Keratinocyte (primary cell): ENCODE results near the gene STPG4. TPM values are rescaled to one million over a fixed set of nuclear protein-coding genes. Genes with fewer than 3 reads are reported as not detected.

ENCODE experiments used
- DNase-seq: peaks from one replicate; pipeline ENCODE4 v3.0.0-alpha.2; 2011; ENCODE audit warnings: low read depth, missing footprints, low spot score
- FAIRE-seq: peaks from 2 replicates; lab custom pipeline; 2011; peaks lifted over from hg19 to GRCh38; lab: Jason Lieb, UNC
- H2AFZ ChIP-seq: 2 replicates; pipeline ENCODE4 v1.6.0; 2012; ENCODE audit warnings: low read length, control low read depth, inconsistent platforms; ENCODE audit not compliant: control insufficient read depth
- H3K27ac ChIP-seq: 2 replicates; pipeline ENCODE4 v1.5.1; 2011; ENCODE audit warnings: low read length; ENCODE audit not compliant: control insufficient read depth, insufficient read depth
- H3K27me3 ChIP-seq: 3 replicates; pipeline ENCODE4 v1.6.0; 2011; ENCODE audit warnings: low read length; ENCODE audit not compliant: control insufficient read depth, insufficient read depth; ENCODE audit errors: extremely low read depth
- H3K36me3 ChIP-seq, 2 experiments: 2 replicates in 1 of 2; 3 replicates in 1 of 2; pipeline ENCODE4 v1.5.1; 2011; ENCODE audit warnings: low read length in 2 of 2, mild to moderate bottlenecking in 1 of 2; ENCODE audit not compliant: control insufficient read depth in 2 of 2, insufficient read depth in 2 of 2; ENCODE audit errors: extremely low read depth in 1 of 2
- H3K4me1 ChIP-seq: 3 replicates; pipeline ENCODE4 v1.5.1; 2011; ENCODE audit warnings: low read length; ENCODE audit not compliant: control insufficient read depth, insufficient read depth; ENCODE audit errors: extremely low read depth
- H3K4me2 ChIP-seq: 3 replicates; pipeline ENCODE4 v1.6.0; 2011; ENCODE audit warnings: low read depth, low read length; ENCODE audit not compliant: control insufficient read depth, insufficient read depth; ENCODE audit errors: extremely low read depth
- H3K4me3 ChIP-seq, 3 experiments: fragments of 200-600 bp in 1 of 3; sonication (generic) in 1 of 3; 2 replicates in 2 of 3; 3 replicates in 1 of 3; pipeline ENCODE4 v1.5.1; 2011 to 2016; ENCODE audit warnings: low read length in 3 of 3, mild to moderate bottlenecking in 3 of 3, control low read depth in 2 of 3, inconsistent platforms in 1 of 3, low read depth in 1 of 3, mixed read lengths in 1 of 3, mixed run types in 1 of 3, moderate library complexity in 1 of 3; ENCODE audit not compliant: control insufficient read depth in 2 of 3, insufficient read depth in 2 of 3; ENCODE audit errors: extremely low read depth in 1 of 3
- H3K79me2 ChIP-seq: 2 replicates; pipeline ENCODE4 v1.6.0; 2012; ENCODE audit warnings: low read length; ENCODE audit not compliant: control insufficient read depth, insufficient read depth
- H3K9ac ChIP-seq: 3 replicates; pipeline ENCODE4 v1.6.0; 2011; ENCODE audit warnings: low read length; ENCODE audit not compliant: control insufficient read depth, insufficient read depth; ENCODE audit errors: extremely low read depth
- H3K9me1 ChIP-seq: 3 replicates; pipeline ENCODE4 v1.6.0; 2011; ENCODE audit warnings: low read length; ENCODE audit not compliant: control insufficient read depth, insufficient read depth; ENCODE audit errors: extremely low read depth
- H3K9me3 ChIP-seq: 2 replicates; pipeline ENCODE4 v1.5.1; 2012; ENCODE audit warnings: low read depth, low read length; ENCODE audit not compliant: control insufficient read depth
- H4K20me1 ChIP-seq: 3 replicates; pipeline ENCODE4 v1.6.0; 2011; ENCODE audit warnings: low read length; ENCODE audit not compliant: control insufficient read depth, insufficient read depth; ENCODE audit errors: extremely low read depth
- CTCF ChIP-seq, 3 experiments: IDR thresholded peaks in 1 of 3; conservative IDR thresholded peaks in 1 of 3; optimal IDR thresholded peaks in 1 of 3; 2 replicates in 2 of 3; 3 replicates in 1 of 3; pipeline versions ENCODE3 to v1.5.1; 2011; ENCODE audit warnings: low read length in 3 of 3, mild to moderate bottlenecking in 3 of 3, moderate library complexity in 2 of 3, control low read depth in 1 of 3, inconsistent platforms in 1 of 3; ENCODE audit not compliant: insufficient read depth in 2 of 3; ENCODE audit errors: extremely low read depth in 1 of 3
- EZH2 ChIP-seq: IDR thresholded peaks from one replicate; pipeline ENCODE4 v1.6.1; 2012; ENCODE audit warnings: inconsistent platforms, mild to moderate bottlenecking, low read length, moderate library complexity
- dilution Hi-C: fragments of 300-500 bp; cut with MboI; formaldehyde crosslinking; loops from one replicate; pipeline ENCODE4 v1.7.0; 2020; ENCODE audit warnings: low sequenced_read_pairs; ENCODE audit not compliant: extremely low pct_ligation_motif_present
- polyA plus RNA-seq, 5 experiments: library from polyadenylated mRNA; depleted of rRNA in 3 of 5; stranded (reverse) in 3 of 5; stranded (forward) in 1 of 5; unstranded in 1 of 5; fragments of >200 nt; gene quantifications; 1 replicate in 1 of 5; 2 replicates in 3 of 5; 3 replicates in 1 of 5; pipeline versions ENCODE4 v1.2.1 to v1.2.3, GENCODE V29; 2011 to 2012; ENCODE audit warnings: missing spikeins in 2 of 5, low read depth in 1 of 5, low replicate concordance in 1 of 5

Gene STPG4
- polyA plus RNA-seq, 1 donor (not counting 4 experiments of a cell fraction or from before 2014, with no cell fraction given), result 0.26 TPM

GRCh38 chr2:47087051-47087450 is 68.1 kb downstream of the STPG4 start:
- Histone ChIP-seq H3K9me3 (no peaks in the 10 kb centered on the region), H3K9me1 (peaks cover 3% of the 10 kb centered on the region), H3K27me3 (no peaks in the 10 kb centered on the region), H3K79me2 (no peaks in the 10 kb centered on the region), H3K4me3 (no peak overlapping the region), H4K20me1 (no peaks in the 10 kb centered on the region), H3K36me3 (no peaks in the 10 kb centered on the region), H2AFZ (no peak overlapping the region), H3K9ac (no peak overlapping the region), H3K27ac (no peak overlapping the region), H3K4me2 (no peak overlapping the region), H3K4me1 (peaks cover 10% of the 10 kb centered on the region)
- DNase-seq (no peak), FAIRE-seq (no peak)
- dilution Hi-C loops, result no loop called here
- TF ChIP-seq EZH2 (no peak), CTCF (optimal IDR thresholded peaks at IDR 0.05 in 1 of 3, IDR thresholded peaks at IDR 0.05 in 1 of 3, conservative IDR thresholded peaks at IDR 0.05 in 1 of 3; ENCODE audit: extremely low read depth in 1 of 3, insufficient read depth in 2 of 3, low read length in 3 of 3) (no peak)

- dilution Hi-C loops, result no loop called here
- Histone ChIP-seq H3K9ac (no peak overlapping the region), H3K36me3 (no peaks in the 10 kb centered on the region), H4K20me1 (no peaks in the 10 kb centered on the region), H3K79me2 (no peaks in the 10 kb centered on the region), H3K4me1 (peaks cover 10% of the 10 kb centered on the region), H3K4me2 (no peak overlapping the region), H3K9me3 (no peaks in the 10 kb centered on the region), H3K27me3 (no peaks in the 10 kb centered on the region), H3K27ac (no peak overlapping the region), H3K9me1 (peaks cover 3% of the 10 kb centered on the region), H2AFZ (no peak overlapping the region), H3K4me3 (no peak overlapping the region)
- no peak for DNase-seq
- no peak for FAIRE-seq
- TF ChIP-seq CTCF (optimal IDR thresholded peaks at IDR 0.05 in 1 of 3, IDR thresholded peaks at IDR 0.05 in 1 of 3, conservative IDR thresholded peaks at IDR 0.05 in 1 of 3; ENCODE audit: extremely low read depth in 1 of 3, insufficient read depth in 2 of 3, low read length in 3 of 3) (no peak), EZH2 (no peak)
Measured at GRCh38 chr2:47086571-47086970, 68.5 kb downstream of the STPG4 start.
